ENCODE data around the gene DLG2. TPM values are rescaled to one million over a fixed set of nuclear protein-coding genes. Genes with fewer than 3 reads are reported as not detected.

DLG2 gene
- total RNA-seq, 1 donor from 2014 or later, result 0.43 TPM

DNA sequence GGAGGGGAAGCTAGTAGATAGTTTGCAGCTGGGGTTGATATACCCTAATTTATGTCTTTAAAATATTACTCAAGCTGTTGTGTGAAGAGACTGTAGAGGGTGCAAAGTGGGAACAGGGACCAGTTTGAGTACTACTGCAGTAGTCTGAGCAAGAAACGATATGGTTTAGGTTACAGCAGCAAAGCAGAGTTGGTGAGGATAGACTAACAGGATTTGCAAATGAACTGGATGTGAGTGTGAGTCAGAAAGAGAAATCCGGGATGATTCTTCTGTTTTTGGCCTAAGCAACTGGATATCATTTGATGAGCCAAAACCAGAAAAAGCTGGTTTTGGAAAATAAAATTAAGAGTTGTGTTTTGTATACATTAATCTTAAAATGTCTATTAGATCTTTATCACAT is 1591.5 kb downstream of the DLG2 start:
- H3K9me3 ChIP-seq, result peaks cover 0 to 7% of the 10 kb centered on the region in 2 donors
- no peak overlapping the region for H3K27ac ChIP-seq
- intact Hi-C loops (cut with DNase I), result no loop called here
- H3K4me1 ChIP-seq, result no peaks in the 10 kb centered on the region
- no peak for DNase-seq (ENCODE audit: low spot score in 2 of 2)
- no peaks in the 10 kb centered on the region for H3K36me3 ChIP-seq
- TF ChIP-seq, protein P1, sequence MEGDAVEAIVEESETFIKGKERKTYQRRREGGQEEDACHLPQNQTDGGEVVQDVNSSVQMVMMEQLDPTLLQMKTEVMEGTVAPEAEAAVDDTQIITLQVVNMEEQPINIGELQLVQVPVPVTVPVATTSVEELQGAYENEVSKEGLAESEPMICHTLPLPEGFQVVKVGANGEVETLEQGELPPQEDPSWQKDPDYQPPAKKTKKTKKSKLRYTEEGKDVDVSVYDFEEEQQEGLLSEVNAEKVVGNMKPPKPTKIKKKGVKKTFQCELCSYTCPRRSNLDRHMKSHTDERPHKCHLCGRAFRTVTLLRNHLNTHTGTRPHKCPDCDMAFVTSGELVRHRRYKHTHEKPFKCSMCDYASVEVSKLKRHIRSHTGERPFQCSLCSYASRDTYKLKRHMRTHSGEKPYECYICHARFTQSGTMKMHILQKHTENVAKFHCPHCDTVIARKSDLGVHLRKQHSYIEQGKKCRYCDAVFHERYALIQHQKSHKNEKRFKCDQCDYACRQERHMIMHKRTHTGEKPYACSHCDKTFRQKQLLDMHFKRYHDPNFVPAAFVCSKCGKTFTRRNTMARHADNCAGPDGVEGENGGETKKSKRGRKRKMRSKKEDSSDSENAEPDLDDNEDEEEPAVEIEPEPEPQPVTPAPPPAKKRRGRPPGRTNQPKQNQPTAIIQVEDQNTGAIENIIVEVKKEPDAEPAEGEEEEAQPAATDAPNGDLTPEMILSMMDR (IDR thresholded peaks at IDR 0.05), result no peak
- H3K4me3 ChIP-seq, result no peak overlapping the region
- no peaks in the 10 kb centered on the region for H3K27me3 ChIP-seq

DNA sequence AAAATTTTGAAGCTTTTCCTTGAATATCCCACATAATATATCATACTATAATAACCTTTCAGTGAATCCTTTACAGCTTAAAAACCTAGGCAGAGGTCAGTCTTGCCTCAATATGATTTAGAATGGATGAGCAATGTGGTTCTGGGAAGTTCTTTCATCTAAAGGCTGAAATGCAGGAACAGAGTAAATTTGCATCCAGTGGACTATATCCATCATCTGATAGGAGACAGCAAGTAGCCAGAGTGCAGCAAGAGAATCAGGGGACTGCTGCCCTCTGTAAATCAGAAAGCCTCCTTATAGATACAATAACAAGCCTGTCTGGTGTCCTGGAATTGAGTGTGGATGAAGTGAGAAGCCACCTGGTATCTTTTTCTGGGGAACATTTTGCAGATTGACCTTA is 1592.7 kb downstream of the DLG2 start:
- DNase-seq (ENCODE audit: low spot score in 2 of 2), result no peak
- no peak overlapping the region for H3K4me3 ChIP-seq
- no peaks in the 10 kb centered on the region for H3K36me3 ChIP-seq
- no peak overlapping the region for H3K27ac ChIP-seq
- intact Hi-C loops (cut with DNase I), result no loop called here
- peaks cover 0 to 7% of the 10 kb centered on the region in 2 donors for H3K9me3 ChIP-seq
- H3K27me3 ChIP-seq, result no peaks in the 10 kb centered on the region
- no peaks in the 10 kb centered on the region for H3K4me1 ChIP-seq
- TF ChIP-seq, protein P1 (IDR thresholded peaks at IDR 0.05), result no peak

DNA sequence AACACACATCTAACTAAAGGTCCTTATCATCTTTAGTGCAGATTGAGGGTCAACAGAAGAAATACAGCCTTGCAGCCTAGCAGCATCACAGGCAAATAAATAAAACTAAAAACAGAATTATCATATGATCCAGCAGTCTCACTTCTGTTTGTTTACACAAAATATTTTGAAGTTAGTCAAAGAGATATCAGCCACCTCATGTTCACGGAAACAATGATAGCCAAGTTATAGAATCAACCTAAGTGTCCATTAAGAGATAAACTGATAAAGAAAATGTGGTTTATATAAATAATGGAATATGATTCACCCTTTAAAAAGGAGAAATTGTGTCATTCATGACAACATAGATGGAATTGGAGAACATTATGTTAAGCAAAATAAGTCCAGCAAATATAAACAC is 1602.9 kb downstream of the DLG2 start:
- Histone ChIP-seq H3K4me1 (no peaks in the 10 kb centered on the region), H3K9me3 (no peaks in the 10 kb centered on the region), H3K27ac (no peak overlapping the region), H3K4me3 (no peak overlapping the region), H3K36me3 (no peaks in the 10 kb centered on the region), H3K27me3 (no peaks in the 10 kb centered on the region)
- no peak for DNase-seq (ENCODE audit: low spot score in 2 of 2)
- TF ChIP-seq, protein P1 (IDR thresholded peaks at IDR 0.05), result no peak
- intact Hi-C loops (cut with DNase I), result no loop called here

DNA sequence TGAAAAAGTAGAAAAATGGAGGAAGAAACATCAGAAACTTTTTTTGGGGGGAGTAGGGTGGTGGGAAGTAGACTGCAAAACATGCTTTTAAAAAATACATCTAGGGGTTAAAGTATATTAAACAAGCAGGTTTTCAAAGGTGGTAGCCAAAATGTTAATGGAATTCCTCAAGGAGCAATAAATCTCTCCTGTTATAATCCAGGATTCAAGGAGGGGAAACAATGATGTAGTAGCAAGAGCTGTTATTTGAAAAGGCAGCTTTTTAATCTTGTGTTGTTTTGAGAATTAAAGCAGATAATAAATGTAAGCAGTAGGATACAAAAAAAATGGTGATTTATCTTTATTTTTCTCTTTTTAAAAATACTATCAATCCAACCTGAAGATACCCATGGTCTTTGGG is 1604.4 kb downstream of the DLG2 start:
- no peak overlapping the region for H3K4me3 ChIP-seq
- no peaks in the 10 kb centered on the region for H3K36me3 ChIP-seq
- TF ChIP-seq, protein P1 (IDR thresholded peaks at IDR 0.05), result no peak
- no peak overlapping the region for H3K27ac ChIP-seq
- H3K9me3 ChIP-seq, result no peaks in the 10 kb centered on the region
- DNase-seq (ENCODE audit: low spot score in 2 of 2), result no peak
- H3K27me3 ChIP-seq, result no peaks in the 10 kb centered on the region
- intact Hi-C loops (cut with DNase I), result no loop called here
- no peaks in the 10 kb centered on the region for H3K4me1 ChIP-seq

DNA sequence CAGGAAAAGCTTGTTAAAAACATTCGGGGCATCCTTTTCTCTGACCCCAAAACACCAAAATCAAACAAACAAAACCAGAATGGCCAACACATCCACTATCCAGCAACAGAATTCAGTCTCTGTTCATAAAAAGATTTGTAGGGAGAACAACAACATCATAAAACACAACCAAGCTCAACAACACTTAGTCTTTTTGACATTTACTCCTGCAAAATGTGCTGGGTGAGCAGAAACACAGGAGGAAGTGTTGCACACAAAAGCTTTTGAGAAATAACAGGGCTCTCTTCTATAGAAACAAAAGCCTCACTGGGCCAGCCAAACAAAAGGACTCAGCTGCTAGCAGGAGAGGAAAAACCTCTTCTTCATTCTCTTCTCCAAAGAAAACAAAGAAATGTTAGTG is 1604.9 kb downstream of the DLG2 start:
- H3K4me3 ChIP-seq, result no peak overlapping the region
- H3K36me3 ChIP-seq, result no peaks in the 10 kb centered on the region
- no peak for DNase-seq (ENCODE audit: low spot score in 2 of 2)
- H3K27me3 ChIP-seq, result no peaks in the 10 kb centered on the region
- intact Hi-C loops (cut with DNase I), result no loop called here
- no peaks in the 10 kb centered on the region for H3K4me1 ChIP-seq
- H3K27ac ChIP-seq, result no peak overlapping the region
- H3K9me3 ChIP-seq, result no peaks in the 10 kb centered on the region
- TF ChIP-seq, protein P1 (IDR thresholded peaks at IDR 0.05), result no peak

DNA sequence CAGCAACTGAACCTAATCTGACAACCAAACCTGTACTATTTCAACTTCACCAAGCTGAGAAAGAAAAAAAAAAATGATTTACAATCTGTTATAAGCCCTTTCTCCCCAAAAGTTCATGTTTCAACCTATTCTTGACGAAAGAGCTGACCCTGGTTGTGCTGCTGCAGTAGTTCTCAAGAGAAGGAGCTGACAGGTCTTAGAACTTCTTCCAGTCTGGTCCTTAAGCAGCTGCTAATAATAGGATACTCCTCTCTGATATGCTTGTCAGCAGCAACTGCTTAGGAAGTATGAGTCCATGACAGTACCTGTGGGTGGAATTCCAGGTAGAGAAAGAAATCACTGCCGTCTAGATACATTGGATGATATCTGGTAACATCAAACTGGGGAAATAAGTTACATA is 1605.9 kb downstream of the DLG2 start:
- H3K4me1 ChIP-seq, result no peaks in the 10 kb centered on the region
- DNase-seq (ENCODE audit: low spot score in 2 of 2), result no peak
- no peaks in the 10 kb centered on the region for H3K27me3 ChIP-seq
- H3K9me3 ChIP-seq, result no peaks in the 10 kb centered on the region
- TF ChIP-seq, protein P1 (IDR thresholded peaks at IDR 0.05), result no peak
- intact Hi-C loops (cut with DNase I), result no loop called here
- H3K36me3 ChIP-seq, result no peaks in the 10 kb centered on the region
- no peak overlapping the region for H3K4me3 ChIP-seq
- no peak overlapping the region for H3K27ac ChIP-seq
